HG03460 (cell line): ENCODE data around the gene SUSD6.
"Not testable (repeated sequence)": the region's sequence is repeated elsewhere in the genome, so short reads cannot be mapped to it uniquely, and the experiment has no call there.

Experiments
- ATAC-seq: cut with Tn5 transposase; IDR thresholded peaks from one replicate; pipeline ENCODE4 v1.9.1; 2021; ENCODE audit not compliant: unreplicated experiment

SUSD6 gene

DNA sequence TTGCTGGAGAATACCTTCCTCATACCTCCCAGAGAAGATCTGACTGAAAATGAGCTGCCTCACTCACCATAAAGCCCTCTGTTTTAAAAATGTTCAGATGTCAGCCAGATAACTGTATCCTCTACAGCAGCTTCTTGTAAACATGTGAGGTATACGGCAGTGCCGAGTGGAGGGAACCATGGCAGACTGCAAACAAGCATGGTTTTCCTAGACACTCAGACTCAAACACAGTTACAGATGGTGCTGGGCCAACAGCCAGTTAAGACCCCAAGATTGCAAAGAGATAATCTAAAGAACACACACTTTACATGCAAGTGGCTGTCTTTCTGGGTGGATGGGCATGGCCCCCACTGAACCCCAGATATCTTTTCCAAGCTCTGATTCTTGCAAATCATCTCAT lies 20.1 kb upstream of the SUSD6 start:
- ATAC-seq = no peak

DNA sequence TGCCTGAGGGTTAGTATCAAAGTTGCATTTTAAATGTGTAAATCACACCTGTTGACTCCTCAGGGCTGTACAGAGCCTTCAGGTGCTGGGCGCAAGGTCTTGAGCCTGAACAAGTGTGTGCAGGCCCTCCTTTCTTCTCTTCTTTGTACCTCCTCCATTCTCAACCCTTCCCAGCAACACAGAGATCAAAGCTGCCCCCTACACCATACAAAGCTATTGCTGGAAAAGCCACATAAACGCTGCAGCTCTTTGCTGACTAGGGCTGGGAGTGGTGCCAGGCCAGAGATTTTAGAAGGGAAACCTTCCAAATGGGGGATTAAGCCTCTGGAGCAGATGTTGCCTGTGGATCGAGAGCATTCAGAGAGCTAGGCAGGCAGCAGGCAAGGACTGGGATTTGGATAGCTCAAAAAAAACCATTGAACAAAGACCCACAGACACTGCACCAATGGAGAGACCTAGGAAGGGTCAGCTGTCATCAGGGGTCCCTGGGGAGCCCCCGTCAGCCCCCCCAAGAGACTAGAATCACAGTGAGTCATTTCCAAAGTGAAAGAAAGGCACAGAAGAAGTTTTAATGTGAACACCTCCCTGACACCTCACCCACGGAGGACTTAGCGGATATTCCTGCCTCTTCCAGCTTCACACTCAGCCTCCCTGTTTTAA lies 18.2 kb upstream of the SUSD6 start:
- ATAC-seq = no peak

DNA sequence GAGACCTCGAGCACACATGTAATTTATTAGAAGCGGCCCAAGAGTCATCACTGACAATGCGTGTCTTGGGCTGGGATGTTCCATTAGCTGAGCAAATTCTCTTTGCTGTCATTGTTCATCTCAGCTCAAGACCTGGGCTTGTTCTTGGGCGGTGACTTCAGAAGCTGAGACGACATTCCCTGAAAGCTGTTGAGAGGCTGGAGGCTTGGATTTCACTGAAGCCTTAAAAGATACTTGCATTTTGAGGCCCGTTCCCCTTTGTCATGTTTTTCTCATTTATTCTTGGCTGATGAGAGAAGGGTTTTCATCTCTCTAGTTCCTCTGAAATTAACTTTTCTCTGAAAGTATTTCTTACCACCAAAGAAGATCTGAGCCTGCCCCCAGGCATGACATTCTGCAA lies 16.6 kb upstream of the SUSD6 start:
- ATAC-seq = no peak

DNA sequence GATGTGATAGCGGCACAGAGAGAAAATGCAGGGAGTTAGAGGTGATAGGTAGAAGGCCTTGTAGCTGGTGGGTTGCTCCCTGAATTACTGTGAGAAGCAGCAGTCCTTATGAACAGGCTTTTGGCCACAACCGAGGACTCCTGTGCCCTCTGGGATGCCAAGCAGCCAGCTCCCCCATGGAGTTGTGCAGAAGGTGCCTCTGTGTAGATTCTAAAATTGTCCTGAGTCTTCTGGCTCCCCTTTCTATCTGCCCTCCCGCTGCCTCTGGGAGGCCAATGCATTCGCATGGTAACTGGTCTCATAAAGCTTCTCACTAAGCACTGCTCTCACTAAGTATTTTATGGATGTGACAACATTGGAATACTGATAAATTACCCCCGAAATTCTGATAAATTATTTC lies 16.1 kb upstream of the SUSD6 start:
- ATAC-seq = no peak

DNA sequence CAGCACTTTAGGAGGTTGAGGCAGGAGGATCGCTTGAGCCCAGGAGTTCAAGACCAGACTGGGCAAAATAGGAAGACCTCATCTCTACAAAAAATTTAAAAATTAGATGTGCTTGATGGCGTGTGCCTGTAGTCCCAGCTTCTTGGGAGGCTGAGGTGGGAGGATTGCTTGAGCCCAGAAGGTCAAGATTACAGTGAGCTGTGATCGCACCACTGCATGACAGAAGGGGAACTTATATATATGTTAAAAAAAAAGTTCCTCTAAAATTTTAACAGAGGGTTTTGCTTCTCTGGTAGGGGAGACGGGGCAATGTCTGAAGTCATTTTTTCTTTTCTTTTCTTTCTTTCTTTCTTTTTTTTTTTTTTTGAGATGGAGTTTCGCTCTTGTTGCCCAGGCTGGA lies 12.0 kb upstream of the SUSD6 start:
- ATAC-seq = not testable (repeated sequence)

DNA sequence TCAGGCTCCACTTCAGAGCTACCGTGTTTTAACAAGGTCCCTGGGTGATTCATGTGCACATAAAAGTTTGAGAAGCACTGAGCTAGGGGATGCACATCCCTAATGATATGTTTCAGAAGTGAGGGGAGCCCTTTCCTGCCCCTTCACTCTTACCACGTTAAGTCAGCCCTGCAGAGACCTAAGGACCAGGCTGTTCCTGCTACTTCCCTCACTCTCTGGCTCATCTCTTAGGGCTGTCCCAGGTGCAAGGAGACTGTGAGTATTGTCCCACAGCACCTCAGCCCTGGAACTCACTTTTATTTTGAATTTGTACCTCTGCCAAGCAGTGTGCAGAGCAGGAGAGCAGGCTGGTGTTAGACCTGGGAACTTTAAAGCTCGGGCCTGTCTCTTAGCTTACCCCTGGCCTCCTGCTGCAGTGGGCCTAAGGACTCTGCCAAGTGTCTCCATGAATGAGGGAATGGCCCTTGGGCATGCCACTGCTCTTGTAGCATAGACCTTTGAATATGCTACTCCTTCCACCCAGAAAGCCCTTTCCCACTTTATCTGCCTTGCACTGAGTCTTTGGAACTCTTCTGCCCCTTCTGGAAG lies 11.0 kb upstream of the SUSD6 start:
- no peak for ATAC-seq

DNA sequence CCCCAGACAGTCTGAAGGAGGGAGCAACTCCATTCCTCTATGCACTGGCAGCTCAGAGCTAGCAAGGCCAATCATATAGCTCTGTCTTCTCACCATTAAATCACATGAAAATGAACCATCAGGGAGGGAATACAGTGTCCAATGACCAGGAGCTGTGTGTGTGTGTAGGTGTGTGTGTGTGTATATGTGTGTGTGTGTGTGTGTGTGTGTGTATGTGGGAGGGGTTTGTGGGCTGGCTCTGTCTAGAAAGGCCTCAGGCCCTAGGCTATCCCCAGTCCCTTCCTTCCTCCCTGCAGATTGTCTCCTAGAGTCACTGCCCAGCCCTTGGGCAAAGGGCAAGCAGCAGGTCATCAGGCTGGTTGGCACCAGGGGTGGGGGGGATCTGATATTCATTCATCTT lies 5.7 kb upstream of the SUSD6 start:
- no peak for ATAC-seq

DNA sequence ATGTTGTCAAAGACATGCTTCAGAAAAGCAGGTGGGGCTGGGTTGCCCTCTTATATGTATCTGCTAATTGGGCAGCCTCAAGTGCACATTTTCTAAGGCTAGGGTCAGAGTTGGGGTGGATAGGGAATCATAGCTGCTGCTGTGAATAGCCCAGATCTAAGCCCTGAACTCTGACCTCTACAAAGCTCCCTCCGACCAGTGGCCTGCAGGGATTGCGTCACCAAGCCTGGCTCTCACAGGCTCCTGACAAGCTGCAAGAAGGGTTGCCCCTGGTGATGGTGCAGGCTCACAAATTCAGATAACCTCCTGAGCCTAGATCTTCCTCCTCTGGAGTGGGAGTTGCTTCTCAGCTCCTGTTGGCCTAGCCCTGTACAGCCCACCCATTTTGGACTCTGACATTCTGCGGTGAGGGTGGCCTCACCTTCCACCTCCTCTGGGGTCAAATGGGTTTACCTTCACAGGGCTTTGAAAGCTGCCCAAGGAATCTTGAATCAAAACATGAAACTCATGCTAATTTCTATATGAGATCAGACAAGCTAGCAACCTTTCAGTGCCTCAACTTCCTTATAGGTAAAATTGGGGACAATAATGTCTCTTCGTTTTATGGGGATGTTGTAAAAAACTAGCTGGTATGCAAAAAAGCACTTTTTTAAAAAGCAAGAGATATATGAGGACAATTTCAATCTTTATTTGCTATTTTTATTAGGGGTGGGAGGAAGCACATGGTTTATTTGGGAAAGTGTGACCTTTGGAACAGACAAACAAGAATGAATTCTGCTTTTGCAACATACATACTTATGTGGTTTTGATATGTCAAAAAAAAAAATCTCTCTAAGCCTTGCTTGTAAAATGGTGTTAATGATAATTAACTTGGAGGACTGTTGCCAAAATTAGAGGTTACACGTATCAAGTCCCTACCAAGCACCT lies 4.9 kb upstream of the SUSD6 start:
- ATAC-seq = no peak

DNA sequence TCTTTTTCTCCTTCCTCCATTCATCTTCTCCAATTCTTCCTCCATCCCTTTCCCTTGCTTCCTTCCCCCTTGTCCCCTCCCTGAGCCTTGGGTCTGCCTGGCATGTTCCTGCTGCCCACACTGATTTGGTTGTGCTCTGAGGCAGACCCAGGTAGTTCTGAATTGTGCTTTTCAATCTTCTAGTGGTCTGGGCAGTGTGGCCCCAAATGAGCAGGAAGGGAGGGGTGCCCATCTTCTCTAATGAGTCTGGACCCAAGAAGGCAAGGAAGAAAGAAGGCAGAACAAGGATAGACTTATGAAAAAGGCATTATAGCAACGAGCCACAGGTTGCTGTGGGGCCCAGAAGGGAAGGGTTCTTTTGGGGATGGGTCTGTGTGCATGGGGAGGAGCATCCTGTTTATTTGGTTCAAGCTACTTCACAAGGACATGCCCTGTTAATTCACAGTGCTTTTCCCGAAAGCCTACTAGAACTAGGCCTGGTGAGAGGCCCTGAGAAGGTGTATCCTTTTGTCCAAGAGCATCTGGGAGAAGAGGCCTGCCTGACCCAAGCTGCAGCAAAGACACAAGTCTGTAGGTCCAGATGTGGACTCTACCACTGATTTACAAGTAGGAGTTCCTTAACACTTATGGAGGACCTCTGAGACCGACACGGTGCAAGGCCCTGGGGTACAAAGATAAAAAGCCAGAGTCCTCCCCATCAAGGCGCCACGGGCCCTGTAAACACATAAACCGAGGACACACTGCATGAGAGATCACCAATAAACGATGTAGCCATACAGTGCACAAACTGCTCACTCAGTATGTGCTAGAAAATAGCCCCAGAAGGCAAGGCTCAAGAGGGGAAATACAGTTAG lies 1.1 kb upstream of the SUSD6 start:
- no peak for ATAC-seq

DNA sequence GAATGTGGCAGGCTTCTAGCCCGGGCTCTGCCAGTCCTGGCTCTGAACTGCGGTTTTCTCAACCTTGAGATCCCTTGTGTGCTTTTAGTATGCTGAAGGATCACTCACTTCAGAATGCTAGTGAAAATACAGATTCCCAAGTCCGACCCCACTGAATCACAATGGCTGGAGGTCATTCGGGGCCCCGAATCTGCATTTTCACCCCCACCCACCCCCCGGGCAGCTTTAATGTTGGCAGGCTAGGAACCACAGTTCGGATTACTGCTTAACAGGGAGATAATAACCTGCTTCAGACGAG lies 573 bp upstream of the SUSD6 start:
- ATAC-seq = no peak

DNA sequence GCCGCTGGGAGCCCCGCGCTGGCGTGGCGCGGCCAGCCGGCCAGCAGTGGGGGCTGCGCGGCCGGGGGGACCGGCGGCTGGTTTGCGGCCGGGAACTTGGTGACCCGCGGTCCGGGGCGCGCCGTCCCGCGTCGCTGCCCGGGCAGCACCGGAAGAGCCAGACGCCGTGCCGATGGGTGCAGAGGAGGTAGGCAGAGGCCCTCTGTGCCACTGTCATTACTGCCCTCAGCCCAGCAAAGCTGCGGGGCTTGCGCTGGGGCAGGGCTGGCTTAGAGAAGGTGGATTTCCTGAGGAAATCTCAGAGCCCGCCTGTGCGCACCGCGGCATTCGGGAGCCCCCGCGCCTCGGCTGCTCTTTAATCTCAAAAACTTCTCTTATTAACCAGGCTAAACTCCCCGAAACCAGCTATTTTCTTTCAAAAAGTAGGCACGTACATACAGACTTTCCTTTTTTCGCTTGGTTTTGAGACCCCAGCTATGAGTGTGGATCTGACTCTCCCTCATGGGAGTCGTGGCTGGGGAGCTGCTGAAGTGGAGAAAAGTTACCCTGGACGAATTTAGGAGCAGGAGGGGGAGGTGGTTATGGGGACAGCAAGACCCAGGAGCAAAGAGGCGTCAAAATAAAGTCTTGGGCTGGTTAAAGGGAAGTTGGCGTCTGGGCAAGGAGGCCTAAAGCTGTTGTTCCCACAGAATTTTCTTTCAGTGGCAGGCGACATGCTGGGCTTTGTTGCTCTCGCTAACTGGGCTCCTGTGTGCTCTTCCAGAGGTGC lies 802 bp downstream of the SUSD6 start:
- peak; percentile 11 for ATAC-seq

DNA sequence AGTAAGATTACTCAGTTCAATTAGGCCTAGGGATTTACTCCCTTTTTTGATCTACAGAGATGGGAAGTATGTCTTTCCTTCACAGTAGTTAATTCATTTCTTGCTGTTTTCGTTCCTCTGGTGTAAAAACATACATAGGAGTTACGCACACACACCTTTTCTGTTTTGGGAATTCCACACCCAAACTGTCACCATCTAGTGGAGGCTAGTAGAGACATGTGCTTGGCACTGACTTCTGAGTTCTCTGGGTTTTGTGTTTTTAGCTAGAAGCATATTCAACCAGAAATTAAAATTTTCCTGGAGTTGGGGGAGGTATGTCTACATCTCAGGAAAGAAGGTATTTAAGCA lies 1.4 kb downstream of the SUSD6 start:
- ATAC-seq = no peak

DNA sequence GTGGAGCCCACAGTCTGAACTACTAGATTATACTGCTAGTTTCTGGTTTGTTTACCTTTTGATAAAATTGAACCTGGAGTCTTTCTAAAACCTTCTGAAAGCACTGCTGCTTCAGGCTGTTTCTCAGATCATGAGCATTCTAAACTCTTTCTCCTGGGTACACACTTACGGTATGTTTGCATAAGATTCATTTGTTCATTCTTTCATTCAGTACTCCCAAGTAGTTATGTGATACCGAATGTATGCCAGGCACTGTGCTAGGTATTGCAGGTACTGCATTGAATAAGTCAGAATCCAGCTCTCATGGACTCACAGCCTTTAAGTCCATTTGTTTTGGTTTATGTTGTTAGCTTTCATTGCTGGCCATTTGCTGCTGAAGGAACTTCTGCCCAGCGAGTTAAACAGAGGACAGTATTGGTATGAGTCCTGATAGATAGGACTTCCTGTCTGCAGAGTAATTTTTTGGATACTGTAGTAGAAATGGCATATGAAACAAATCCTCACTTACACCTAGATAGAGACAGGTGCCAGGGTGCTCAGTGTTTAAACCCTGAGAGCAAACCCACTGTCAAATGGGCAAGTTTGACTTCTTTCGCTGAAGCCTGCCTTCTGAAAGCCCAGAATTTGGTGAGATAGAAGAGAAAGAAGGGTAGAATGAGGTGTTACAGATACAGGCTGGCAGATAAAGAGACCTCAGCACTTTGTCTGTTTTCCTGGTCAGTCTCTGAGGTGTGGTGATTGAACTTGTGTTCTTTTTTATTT lies 2.1 kb downstream of the SUSD6 start:
- ATAC-seq = no peak

DNA sequence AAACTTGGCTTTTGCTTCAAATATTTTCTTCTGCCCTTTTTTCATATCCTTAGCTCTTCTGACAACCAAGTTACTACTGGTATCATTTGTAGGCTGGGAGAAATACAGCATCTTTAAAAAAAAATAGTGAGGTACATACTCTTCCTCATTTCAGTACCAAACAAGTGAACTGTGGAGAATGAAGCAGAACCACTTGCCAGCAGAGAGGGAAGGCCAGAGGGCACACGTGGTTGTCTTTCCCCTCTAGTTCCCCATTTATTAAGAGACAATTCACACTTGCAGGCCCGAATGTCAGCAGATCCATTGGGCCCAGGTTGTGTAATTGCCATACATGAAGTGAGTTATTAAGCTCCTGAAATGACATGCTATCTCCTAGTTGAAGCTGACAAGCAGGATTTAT lies 3.2 kb downstream of the SUSD6 start:
- ATAC-seq = no peak

DNA sequence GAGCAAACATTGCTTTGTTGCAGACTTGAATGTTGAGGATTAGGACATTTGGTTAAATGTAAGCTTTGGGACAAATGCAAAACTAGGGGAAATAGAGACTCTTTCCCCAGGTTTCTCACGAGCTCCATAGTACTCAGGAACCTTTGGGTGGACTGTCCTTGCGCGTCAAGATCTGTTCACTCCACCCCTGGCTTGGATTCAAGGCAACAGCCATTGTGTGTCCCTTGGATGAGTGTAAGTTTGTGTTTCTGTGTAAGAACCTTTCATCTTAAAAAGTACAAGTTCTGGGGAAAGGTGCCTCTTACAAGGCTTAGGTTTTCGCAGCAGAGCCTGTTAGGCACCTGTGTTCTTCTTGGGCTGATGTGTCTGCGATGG lies 3.7 kb downstream of the SUSD6 start:
- no peak for ATAC-seq

DNA sequence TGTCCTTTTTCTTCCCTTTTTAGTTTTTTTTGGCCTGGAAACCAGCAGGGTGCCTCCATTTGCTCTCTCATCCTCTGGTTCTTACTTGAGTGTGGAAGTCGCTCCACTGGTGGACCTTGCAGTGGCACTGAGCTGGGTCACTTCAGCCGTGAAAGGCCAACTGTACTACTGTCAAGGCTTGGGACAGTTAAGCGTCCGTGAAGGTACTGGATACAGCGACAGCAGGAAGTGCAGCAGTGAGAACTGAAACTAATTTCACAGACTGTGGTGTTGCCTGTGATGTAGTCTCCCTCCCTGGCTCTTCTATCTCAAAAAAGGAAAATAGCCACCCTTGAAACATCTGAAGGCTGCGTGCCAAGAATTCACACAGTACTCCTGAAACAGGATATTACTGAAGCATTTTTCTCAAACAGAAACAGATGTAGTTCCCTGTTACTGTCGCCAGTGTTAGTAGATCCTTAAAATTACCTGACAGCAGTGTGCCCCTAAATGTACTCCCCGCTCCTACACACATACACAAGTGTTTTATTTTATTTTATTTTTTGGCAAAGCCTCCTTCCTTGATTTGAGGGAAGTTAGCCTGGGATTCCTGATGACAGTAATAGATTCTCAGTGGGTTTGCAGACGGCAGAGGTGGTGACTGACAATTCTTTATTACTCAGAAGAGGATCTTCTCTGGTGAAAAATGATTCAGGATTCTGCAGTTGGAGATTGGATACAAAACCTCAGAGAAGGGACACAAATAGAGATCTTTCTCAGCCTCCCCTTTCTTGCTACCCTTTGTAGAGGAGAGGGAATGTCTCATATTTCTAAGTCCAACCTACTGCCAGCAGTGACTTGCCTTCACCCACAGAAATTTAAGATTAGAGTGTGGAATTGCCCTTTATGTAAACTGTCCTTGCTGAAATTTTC lies 4.4 kb downstream of the SUSD6 start:
- peak; percentile 50 for ATAC-seq

DNA sequence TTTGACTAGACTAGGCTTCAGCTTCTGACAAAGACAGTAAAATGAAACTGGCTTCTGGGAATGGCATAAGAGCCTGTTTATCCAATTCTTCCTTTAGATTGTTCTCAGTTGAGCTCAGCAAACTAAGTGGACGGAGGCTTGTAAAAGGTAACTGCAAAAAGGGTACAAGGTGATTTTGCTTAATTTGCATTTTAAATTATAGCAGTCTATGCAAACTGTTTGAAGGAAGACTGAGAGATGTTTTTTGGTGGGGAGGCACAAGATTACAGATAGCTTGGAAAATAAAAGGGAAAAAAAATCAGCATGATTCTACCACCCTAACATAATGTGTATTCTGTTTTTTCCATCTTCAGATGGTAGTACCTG lies 5.0 kb downstream of the SUSD6 start:
- no peak for ATAC-seq

DNA sequence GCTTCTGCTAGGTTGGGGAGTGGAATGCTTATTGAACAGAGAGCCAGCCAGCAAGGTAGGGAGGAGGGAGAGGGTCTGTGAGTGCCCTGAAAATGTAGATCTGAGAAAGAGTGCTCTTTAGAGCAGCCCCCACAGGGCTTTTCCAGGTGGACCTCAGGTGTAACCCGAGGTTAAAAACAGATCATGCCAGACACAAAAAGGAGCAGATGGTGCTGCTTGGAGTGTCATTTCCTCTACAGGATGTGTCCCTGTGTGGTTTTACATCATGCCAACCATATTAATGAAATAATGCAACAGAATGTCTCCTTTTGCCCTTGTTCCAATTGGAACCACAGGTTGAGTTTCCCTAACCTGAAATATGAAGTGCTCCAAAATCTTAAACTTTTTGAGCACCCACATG lies 6.4 kb downstream of the SUSD6 start:
- no peak for ATAC-seq

DNA sequence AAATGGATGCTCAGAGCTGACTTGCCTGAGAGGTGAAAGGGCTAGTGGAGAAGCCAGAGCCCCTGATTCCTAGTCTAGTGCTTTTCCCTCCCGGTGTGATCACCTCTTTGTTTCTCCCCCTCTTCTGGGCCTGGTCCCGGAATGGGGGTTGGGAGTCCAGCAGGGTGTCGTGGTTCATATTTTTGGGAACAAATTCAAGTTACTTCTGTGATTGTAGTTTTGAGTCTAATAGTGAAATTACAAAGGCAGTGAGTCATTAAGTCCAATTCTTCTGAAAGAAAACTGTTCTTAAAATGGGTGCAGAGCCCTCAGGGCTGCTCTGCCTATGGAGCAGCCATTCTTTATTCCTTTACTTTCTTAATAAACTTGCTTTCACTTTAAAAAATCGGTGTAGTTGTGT lies 7.6 kb downstream of the SUSD6 start:
- ATAC-seq = no peak
